HL-60/S4 treated with retinoic acid at 250 ng/mL for 4 days and 3 days (cell line): ENCODE measurements around the gene ARSA.
"Not testable (repeated sequence)": the region's sequence is repeated elsewhere in the genome, so short reads cannot be mapped to it uniquely, and the experiment has no call there.

Source experiments
- in situ Hi-C: fragments of 300-500 bp; cut with MboI; formaldehyde crosslinking; loops from 2 replicates; pipeline ENCODE4 v1.7.0; 2022; ENCODE audit warnings: low sequenced_read_pairs

The ARSA gene

GRCh38 chr22:50624347-50625130 lies 3.4 kb downstream of the ARSA start:
- in situ Hi-C loops: no loop called here

- in situ Hi-C loops: no loop called here
Measured at GRCh38 chr22:50622723-50623327, 5.1 kb downstream of the ARSA start.

- in situ Hi-C loops: no loop called here
Measured at GRCh38 chr22:50621948-50622722, 5.8 kb downstream of the ARSA start.

- in situ Hi-C loops: no loop called here
Measured at GRCh38 chr22:50621356-50621880, 6.5 kb downstream of the ARSA start.

- in situ Hi-C loops: no loop called here
Measured at GRCh38 chr22:50620593-50621355, 7.2 kb downstream of the ARSA start.

GRCh38 chr22:50614296-50614695 lies 13.7 kb downstream of the ARSA start:
- in situ Hi-C loops: not testable (repeated sequence)

GRCh38 chr22:50613291-50613981 lies 14.5 kb downstream of the ARSA start:
- in situ Hi-C loops: no loop called here

- in situ Hi-C loops: no loop called here
Measured at GRCh38 chr22:50612528-50613221, 15.3 kb downstream of the ARSA start.

GRCh38 chr22:50612168-50612527 lies 15.8 kb downstream of the ARSA start:
- in situ Hi-C loops: no loop called here

GRCh38 chr22:50611341-50612060 lies 16.5 kb downstream of the ARSA start:
- in situ Hi-C loops: no loop called here

- in situ Hi-C loops: no loop called here
Measured at GRCh38 chr22:50610581-50610980, 17.4 kb downstream of the ARSA start.

GRCh38 chr22:50610041-50610451 lies 17.9 kb downstream of the ARSA start:
- in situ Hi-C loops: no loop called here

- in situ Hi-C loops: no loop called here
Measured at GRCh38 chr22:50609599-50609998, 18.4 kb downstream of the ARSA start.

- in situ Hi-C loops: no loop called here
Measured at GRCh38 chr22:50608996-50609395, 19.0 kb downstream of the ARSA start.

GRCh38 chr22:50608058-50608840 lies 19.7 kb downstream of the ARSA start:
- in situ Hi-C loops: not testable (repeated sequence)

GRCh38 chr22:50607659-50608020 lies 20.3 kb downstream of the ARSA start:
- in situ Hi-C loops: no loop called here

- in situ Hi-C loops: no loop called here
Measured at GRCh38 chr22:50606946-50607658, 20.9 kb downstream of the ARSA start.
